HG03135 (cell line): ENCODE measurements around the gene CREB1.

ENCODE experiments used
- ATAC-seq: cut with Tn5 transposase; IDR thresholded peaks from one replicate; pipeline ENCODE4 v1.9.1; 2021; ENCODE audit warnings: mild to moderate bottlenecking, moderate library complexity; ENCODE audit not compliant: unreplicated experiment

The CREB1 gene

GRCh38 chr2:207503234-207503633 is 26.5 kb upstream of the CREB1 start:
- ATAC-seq, result peak; percentile 58

GRCh38 chr2:207504513-207505170 is 25.1 kb upstream of the CREB1 start:
- no peak for ATAC-seq

DNA sequence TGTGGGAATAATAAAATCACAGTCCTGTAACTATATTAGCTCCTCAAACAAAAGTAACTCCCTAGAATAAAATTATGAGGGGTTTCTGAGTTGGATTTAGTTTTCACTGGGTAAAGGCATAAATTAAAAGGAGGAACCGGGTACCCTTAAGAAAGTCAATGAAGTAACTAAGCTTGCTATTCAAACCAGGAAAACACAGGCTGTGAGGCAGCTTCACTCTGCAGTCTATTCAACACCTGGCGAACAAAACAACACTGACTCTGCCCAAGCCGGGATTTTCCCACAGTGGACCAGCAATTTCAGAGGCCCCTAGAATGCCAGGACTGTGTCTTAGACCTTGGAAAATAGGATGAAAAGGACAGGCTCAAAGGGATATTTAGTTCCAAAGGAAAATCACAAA is 24.6 kb upstream of the CREB1 start:
- ATAC-seq, result no peak

- ATAC-seq, result no peak
Observed at GRCh38 chr2:207505728-207506127, 24.0 kb upstream of the CREB1 start.

GRCh38 chr2:207506426-207506825 is 23.3 kb upstream of the CREB1 start:
- peak; percentile 39 for ATAC-seq

DNA sequence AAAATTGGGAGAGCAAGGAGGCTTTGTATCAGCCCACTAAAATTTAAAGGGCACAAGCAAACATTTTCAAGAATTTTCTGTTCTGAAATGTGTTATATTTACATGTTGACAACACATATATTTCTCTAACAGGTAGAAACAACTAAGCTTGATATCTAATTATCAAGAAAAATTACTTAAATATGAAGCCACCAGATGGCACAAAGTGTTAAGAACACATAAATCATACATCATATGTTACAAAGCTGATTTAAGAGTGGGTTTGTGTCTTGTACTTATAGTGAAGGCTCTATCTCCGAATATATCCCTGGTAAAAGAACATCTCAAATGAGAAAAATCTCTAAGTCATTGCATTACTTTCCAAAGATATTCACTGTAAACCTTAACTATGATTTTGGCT is 19.6 kb upstream of the CREB1 start:
- ATAC-seq, result no peak

DNA sequence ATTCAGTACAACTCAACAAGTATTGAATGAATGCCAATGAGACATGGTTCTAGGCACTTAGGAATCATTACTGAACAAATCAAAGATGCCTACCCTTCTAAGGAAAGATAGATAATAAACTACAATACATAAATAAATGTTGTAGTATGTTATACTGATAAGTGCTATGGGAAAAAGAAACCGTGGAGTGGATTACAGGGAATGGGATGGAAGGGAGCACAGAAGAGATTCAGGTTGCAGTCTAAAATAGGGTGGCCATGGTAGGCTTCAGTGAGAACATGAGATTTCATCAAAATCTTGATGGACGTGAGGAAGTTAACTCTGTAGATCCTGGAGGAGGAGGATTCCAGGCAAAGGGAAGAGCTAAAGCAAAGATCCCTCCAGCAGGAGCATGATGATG is 17.9 kb upstream of the CREB1 start:
- no peak for ATAC-seq

DNA sequence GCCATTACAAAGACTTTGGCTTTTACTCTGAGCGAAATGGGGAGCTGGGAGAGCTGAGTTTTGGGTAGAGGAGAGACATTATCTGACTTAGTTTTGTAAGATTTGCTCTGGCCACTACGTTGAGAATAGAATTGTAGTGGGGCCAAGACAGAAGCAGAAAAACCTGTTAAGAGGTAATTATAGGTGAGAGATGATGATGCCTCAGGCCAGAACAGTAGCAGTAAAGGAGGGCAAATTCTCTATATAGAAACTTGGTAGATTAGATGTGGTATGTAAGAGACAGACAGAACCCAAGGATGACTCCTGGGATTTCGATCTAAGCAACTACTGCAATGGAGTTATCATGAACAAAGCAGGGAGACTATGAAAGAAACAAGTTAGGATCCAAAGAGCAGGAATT is 17.4 kb upstream of the CREB1 start:
- ATAC-seq, result no peak

GRCh38 chr2:207513551-207514257 is 16.1 kb upstream of the CREB1 start:
- ATAC-seq, result no peak

GRCh38 chr2:207514451-207514850 is 15.3 kb upstream of the CREB1 start:
- no peak for ATAC-seq

DNA sequence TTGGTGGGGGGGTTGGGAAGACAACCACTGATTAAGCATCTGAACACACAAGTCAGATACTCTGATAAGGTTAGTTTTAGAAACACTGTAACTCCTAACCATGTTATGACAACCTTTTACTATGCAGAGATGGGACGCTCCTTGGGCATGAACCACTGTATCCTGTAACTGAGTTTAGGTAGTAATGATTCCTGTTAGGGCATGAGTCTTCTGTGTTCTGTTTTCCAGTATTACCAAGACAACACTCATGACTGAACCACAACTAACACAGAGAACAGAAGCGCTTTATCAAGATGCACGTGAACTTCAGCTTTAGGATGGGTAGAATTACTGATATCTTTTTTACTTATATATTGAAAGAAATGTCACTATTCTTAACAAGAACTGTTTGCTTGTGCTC is 14.1 kb upstream of the CREB1 start:
- ATAC-seq, result no peak

GRCh38 chr2:207516206-207516605 is 13.6 kb upstream of the CREB1 start:
- no peak for ATAC-seq

- ATAC-seq, result no peak
Observed at GRCh38 chr2:207523005-207523404, 6.8 kb upstream of the CREB1 start.

DNA sequence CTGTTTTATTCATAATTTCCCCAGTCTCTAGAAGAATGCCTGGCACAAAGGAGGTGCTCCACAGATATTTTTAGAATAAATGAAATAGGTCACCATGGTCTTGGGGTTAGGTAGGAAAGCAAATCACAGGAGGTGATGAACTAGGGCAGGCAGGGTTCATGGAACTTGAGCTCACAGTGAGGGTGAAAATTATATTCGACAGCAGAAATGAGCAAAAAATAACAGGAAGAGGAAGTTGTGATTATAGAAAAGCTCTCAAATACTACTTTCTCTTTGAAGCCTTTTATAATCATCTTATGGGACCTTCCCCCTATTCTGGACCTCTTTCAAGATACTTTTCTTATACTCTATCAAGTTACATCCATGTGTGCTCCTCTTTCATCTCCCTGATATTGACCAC is 4.5 kb upstream of the CREB1 start:
- ATAC-seq, result no peak

DNA sequence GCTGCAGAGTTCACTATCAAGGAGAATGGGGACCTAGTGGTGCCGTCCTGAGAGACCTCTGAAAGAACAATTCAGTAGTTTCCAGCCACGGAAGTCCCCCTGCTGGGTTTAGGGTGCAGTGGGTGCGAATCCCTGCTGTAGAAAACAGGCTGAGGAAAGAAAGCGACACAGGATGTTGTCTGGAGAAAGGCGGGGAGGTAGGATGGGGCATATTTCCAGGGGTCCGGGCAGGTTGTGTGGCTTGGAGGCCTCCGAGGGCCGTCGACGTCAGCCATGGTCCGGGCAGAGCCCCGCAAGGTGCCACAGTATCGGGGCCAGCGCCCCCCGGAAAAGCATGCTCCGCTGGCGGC is 807 bp upstream of the CREB1 start:
- peak; percentile 21 for ATAC-seq

DNA sequence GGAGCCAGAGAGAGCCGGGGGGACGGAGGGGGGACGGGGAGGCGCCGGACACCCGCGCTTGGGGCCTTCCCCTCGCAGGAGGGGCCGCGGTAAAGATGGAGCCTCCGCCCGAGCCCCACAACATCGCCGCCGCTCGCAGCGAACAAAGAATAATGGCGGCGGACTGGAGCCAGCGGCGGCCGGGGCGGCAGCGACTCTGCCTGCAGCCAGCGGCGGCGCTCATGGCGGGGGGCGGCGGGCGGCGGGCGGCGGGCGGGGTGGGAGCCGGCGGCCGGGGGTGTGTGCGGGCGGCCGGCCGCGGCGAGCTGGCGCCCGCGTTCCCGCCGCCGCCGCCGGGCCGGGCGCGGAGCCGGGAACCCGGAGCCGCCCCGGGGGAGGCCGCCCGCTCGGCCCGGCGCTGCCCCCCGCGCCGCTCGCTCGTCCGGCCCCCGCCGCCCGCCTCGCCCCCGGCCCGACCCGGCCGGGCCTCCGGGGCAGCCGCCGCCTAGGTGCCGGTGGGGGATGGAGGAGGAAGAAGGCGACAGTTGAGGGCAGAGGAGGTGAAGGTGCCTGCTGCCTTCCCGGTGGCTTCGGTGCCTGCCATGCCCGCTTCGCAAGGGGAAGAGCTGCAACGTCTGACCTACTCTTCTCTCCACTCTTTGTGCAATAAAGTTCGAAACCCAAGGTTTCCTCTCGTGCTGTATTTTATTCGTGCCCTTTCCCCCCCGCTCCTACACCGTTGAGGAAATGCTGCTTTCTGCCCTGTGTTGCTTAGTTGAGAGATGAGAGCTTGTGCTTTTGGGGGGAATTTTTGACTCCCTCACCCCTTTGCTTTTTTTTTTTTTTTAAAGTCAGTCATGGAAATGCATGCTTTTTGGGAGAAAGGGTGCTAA is 634 bp downstream of the CREB1 start:
- no peak for ATAC-seq

DNA sequence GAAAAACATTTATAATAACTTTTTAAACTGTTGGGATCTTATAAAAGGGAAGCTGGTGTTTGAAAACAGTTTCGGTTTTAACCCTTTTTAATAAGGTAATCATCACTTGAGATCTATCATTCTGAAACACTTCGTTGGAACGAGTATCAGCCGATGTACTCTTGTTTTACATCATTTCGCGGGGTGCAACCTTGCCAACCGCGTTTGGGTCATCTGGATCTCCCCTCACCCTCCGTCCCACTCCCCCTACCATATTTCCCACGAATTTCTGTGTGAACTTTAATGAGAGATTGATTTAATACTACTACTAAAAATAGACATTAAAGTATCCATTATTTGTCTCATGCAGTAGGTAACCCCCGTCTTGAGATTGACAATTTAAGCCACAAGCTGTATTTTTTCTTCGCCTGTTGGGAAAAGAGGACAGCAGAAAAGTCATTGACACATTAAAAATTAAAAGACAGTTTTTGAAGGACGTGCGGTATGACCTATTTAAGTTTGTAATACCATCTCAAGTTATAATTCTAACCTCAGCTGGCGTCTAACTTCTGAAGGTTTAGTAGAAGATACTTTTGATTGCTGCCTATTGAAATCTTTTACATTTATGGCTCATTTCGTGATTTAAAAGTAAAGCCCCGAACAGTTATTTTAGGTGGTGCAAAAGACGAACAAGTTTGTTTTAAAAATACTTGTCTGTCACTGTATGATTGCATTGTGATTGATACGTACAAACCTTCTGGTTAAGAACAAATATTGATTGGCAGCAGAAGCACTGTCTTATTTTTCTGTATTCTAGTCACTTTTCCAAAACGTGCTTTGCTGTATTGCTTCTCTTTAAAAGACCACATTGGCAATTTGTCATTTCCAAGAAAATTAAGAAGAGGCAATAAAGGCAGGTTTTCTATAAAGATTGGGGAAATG is 1.5 kb downstream of the CREB1 start:
- ATAC-seq, result no peak

GRCh38 chr2:207532676-207533075 is 2.9 kb downstream of the CREB1 start:
- no peak for ATAC-seq

GRCh38 chr2:207533461-207534008 is 3.8 kb downstream of the CREB1 start:
- no peak for ATAC-seq

GRCh38 chr2:207534417-207534816 is 4.7 kb downstream of the CREB1 start:
- no peak for ATAC-seq

DNA sequence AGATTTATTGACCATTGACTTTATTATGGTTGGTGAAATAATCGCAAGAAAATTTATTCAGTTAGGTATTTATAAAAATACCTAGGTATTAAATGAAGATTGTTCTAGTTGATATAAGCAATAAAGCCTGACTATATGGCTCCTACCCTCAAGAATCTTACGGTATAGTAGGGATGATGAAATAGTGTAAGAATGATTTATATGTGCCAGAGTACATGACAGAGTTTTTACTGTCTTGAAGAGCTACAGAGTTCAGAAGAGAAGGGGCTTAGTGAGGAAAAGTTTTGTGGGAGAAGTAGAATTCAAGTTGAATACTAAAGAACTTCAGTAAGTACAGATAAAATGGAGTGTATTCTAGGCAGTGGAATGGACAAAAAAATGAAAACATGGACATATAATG is 9.7 kb downstream of the CREB1 start:
- ATAC-seq, result no peak
